ENCODE data around the gene LRMDA.

The LRMDA gene

DNA sequence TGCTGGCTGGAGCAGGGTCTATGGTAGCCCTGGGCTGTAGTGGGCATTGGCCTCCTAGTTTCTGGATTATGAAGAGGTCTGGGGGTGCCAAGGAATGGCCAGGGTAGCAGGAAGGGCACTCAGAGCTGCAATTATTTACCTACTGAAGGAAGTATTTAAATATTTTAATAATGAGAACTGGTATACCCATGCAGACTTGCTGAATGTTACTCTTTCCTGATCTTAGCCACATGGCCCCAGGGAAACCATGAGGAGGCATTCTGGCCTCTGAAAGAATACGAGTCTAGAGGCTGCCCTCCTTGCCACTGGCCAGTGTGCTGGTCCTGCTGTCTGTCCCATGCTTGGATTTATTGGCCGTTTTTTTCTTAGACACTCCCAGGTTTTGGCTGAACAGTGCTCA, 599.7 kb downstream of the LRMDA start:
- no peak for DNase-seq (ENCODE audit: low spot score)

GRCh38 chr10:76031769-76032699, 600.6 kb downstream of the LRMDA start:
- no peak for DNase-seq (ENCODE audit: low spot score)

DNA sequence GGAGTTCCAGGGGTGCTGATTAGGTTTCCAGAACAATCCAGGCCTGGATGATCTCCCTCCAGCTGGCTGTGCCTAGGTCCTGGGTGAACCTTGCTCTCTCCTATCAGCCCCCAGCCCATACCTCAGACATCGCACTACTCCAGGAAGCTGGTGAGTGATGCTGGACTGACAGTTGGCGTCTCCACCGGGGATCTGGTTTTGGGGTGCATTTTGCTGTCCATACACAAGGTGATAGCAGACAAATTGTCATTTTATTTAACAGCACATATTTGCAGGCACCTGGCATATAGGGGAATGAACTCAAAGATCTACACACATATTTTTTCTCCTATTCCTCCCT, 601.2 kb downstream of the LRMDA start:
- DNase-seq (ENCODE audit: low spot score): no peak

GRCh38 chr10:76033457-76034196, 602.2 kb downstream of the LRMDA start:
- no peak for DNase-seq (ENCODE audit: low spot score)

GRCh38 chr10:76034353-76035205, 603.2 kb downstream of the LRMDA start:
- no peak for DNase-seq (ENCODE audit: low spot score)

DNA sequence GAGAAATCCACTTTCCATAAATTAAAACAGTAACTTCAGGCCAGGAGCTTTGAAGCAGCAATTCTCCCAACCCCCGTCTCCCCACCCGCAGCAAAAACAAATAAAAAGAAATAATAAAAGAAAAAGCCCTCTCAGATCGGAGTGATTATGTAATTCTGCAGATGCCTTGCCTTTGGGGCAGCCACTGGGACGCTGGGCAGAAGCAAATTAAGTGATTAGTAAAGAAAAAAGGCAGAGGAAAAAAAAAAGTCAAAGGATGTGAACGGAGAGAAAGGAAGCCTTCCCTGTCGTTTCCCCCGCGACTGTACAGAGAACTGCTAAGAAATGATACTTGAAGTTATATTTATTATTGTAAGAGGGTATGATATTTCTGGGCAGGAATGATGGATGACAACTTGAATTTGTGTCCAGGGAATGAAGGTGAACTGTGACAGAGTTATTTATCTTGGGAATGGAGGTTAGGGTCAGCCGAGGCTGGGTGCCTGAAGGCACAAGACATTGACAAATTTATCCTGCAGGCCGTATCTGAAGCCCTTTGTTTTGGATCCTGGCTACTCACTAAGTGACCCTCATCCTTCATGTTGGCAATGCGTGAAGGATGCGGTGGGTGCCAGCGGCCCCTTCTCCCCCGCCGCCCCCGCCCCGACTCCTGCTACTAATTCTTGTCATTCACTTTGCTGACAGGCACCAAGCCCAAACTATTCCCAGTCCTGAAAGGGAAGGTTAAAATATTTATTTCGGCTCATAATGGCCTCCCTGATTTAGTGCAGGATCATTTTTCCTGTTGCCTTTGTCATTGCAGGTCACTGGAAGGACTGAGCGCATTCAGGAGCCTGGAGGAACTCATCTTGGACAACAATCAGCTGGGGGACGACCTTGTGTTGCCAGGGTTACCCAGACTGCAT, 604.0 kb downstream of the LRMDA start:
- DNase-seq (ENCODE audit: low spot score): no peak

DNA sequence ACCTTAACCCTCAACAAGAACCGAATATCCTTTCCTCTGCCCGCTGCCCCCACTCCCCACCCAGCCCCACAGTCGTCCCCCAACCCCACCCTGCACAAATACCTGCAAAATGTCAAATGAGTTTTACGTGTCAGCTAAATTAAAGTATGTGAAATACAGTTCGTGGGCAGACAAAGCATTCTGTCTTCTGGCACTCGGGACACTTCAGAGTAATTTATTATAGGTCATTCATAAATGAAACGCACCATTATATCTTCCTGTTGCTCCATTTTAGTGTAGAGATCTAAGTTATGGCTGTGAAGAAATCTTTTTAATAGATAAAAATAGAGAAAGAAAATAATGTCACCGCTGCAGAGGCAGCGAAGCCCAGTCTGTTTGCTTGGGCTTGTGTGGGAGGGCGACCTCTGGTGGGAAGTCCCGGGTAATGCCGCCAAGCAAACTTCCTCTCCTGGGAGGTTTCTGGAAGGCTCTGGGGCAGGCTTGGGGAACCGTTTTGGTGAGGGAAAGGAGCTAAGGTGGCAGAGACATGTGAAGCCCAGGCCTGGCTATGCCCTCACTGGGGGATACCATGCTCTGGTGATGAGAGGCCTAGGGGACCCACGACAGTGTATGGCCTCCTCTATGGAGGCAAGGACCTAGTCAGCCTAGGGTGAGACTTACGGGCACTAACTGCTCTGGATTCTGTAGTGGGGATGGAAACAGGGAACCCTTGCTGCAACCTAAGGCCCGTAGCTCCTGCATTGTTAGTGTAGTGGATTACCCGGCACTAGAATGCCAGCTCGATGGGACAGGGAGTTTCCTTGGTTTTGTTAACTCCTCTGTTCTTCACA, 604.9 kb downstream of the LRMDA start:
- DNase-seq (ENCODE audit: low spot score): peak; percentile 80

DNA sequence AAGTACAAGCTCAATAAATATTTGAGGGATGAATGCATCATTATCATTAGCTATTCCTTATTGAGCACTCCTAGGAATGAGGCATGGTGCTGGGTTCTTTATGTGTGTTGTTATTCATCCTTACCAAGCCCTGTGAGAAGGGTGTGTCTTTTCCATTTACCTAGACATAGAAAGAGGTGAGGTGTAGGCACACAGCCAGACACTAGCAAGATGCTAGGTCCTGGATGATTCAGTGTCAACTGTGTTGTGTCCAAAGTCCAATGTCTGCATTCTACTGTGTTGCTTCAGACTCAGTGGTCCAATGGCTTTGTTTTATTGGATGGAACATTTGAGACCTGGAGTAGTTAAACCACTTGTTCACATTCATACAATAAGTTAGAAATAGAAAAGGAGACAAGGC, 605.5 kb downstream of the LRMDA start:
- no peak for DNase-seq (ENCODE audit: low spot score)

GRCh38 chr10:76037531-76038155, 606.2 kb downstream of the LRMDA start:
- DNase-seq (ENCODE audit: low spot score): no peak

DNA sequence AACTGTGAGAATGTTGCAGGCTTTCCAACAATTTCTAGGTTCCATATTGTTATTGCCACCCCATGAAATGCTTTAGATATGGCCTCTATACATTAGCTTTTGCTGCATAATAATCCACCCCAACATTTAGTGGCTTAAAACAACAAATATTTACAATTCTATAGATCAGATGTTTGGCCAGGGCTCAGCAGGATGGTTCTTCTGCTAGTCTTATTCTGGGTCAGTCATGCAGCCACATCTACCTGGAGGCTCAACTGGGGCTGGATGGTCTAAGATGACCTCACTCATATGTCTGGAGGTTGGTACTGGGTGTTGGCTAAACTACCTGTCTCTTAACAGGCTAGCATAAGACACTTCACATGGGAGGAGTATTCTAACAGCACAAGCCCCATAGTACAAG, 607.3 kb downstream of the LRMDA start:
- DNase-seq (ENCODE audit: low spot score): no peak

DNA sequence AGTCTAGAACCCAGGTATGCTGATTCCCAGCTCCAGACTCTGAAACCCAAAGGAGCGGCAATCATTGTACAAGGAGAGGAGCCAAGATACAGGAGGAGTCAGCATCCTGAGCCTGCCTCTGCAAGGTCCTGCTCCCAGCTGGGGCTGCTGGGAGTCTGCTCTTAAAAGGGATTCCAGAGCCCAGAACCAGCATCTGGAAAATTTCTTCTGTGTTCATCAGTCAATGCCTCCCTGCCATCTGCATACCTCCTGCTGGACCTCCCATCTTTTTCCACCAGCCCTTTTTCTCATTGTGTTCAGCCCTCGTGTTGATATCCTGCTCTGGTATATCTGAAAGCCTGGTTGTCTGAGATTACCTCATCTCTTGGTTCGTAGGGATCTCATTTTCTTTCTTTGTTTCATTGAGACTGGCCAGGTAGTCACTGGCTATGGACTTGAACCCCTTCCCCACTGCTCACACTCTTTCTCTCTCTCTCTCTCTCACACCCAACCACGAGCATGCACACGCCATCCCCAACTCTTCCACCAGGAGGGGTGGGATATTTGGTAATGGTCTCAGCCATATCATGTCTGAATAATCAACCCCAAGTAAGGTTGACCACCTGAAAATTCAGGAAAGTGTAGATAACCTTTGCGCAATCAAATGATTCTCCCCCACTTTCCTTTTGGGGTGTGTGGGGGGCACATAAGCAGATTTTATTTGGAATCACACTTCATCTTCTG, 608.8 kb downstream of the LRMDA start:
- DNase-seq (ENCODE audit: low spot score): no peak

GRCh38 chr10:76040830-76041220, 609.4 kb downstream of the LRMDA start:
- no peak for DNase-seq (ENCODE audit: low spot score)

DNA sequence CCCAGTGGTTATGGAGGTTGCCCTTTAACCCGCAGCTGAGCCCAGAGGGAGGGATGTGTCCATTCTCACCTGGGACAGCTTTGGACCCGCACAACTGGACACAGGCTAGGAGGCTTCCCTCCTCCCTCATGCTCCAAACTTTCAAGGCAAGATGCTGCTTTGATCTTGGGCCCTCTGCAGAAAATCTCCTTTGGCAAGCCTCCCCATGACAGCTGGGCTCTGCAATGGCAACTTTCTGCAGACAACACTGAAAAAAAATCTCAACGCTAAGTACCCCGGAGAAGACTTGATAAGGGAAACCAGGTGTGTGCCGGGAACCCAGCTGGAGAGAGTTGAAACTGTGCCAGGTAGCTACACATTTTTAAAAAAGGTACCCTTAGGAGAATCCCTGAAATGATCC, 610.1 kb downstream of the LRMDA start:
- DNase-seq (ENCODE audit: low spot score): no peak

- no peak for DNase-seq (ENCODE audit: low spot score)
Observed at GRCh38 chr10:76043261-76043660, 611.8 kb downstream of the LRMDA start.

DNA sequence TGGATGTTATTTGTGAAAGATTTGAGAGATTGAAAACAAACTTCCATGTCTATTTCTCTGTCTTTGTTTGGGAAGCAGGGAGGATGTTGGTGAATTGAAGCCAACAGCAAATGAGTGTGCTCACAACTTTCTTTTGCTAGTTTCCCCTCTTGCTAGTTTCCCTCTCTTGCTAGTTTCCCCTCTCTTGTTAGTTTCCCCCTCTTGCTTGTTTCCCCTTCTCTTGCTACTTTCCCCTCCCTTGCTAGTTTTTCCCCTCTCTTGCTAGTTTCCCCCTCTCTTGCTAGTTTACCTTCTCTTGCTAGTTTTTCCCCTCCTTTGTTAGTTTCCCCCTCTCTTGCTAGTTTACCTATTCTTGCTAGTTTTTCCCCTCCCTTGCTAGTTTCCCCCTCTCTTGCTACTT, 613.3 kb downstream of the LRMDA start:
- no peak for DNase-seq (ENCODE audit: low spot score)

- DNase-seq (ENCODE audit: low spot score): no peak
Observed at GRCh38 chr10:76045174-76045573, 613.8 kb downstream of the LRMDA start.

- DNase-seq (ENCODE audit: low spot score): no peak
Observed at GRCh38 chr10:76047521-76047920, 616.1 kb downstream of the LRMDA start.

- DNase-seq (ENCODE audit: low spot score): no peak
Observed at GRCh38 chr10:76049581-76050290, 618.3 kb downstream of the LRMDA start.

DNA sequence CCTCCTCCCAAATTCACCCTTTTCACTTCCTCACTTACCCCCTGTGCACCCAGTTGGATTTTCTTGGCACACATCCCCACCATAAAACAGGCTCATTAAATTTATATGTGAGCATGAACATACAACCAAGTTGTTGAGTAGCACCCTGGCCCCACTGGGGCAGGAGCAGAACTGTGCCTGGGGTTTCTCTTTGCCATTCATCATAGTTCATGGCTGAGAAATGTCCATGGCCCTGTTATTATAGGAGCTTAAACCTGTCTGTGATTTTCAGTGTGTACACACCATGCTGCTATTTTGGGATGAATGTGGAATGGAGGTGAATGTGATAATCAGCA, 618.8 kb downstream of the LRMDA start:
- no peak for DNase-seq (ENCODE audit: low spot score)

Data from ecto neural progenitor cell (in vitro differentiated cells).